ENCODE data around the gene CABP2. TPM values are rescaled to one million over a fixed set of nuclear protein-coding genes. Genes with fewer than 3 reads are reported as not detected.

CABP2 gene
- total and polyA plus RNA-seq, 10 of the 15 experiments (the other 5 are each of a cell fraction or from before 2014, with no cell fraction given): not detected

- TF ChIP-seq IKZF1 (conservative IDR thresholded peaks at IDR 0.05): peak; percentile 93
- no peak for TF ChIP-seq CHD1 (IDR thresholded peaks at IDR 0.05; ENCODE audit: low read depth, low read length)
- TF ChIP-seq MLLT1 (IDR thresholded peaks at IDR 0.05): peak; percentile 92; the same call in 1 of the 2 replicates
- TF ChIP-seq SRF (IDR thresholded peaks at IDR 0.05; ENCODE audit: low read depth in 2 of 2, low read length in 2 of 2): peak in 1 of 2 experiments; percentile 45; a peak in 1 of 4 replicates
- TF ChIP-seq STAT3 (IDR thresholded peaks at IDR 0.05; ENCODE audit: low read depth, low read length): no peak
- TF ChIP-seq ZBTB4 (CRISPR knock-in tag; IDR thresholded peaks at IDR 0.05): no peak
- TF ChIP-seq POLR2AphosphoS2 (IDR thresholded peaks at IDR 0.05; ENCODE audit: low read depth, low read length): no peak
Observed at GRCh38 chr11:67505605-67506396, 17.4 kb downstream of the CABP2 start (continued).
